HepG2 (cell line): ENCODE results near the gene GRIN3B. TPM values are rescaled to one million over a fixed set of nuclear protein-coding genes. Genes with fewer than 3 reads are reported as not detected.

ENCODE experiments used
- ATAC-seq: fragments of 200-7000 bp; cut with Tn5 transposase; 3 replicates; pipeline ENCODE4 v1.9.1; 2020; ENCODE audit warnings: mild to moderate bottlenecking, moderate library complexity
- BruUV-seq: library from RNA; stranded (reverse); fragments of 400-500 nt; replicated peaks from 2 replicates; lab custom pipeline; 2021; lab: Mats Ljungman, UMichigan
- CTCF ChIA-PET: fragments of 300-600 bp; formaldehyde crosslinking; extraction: SDS; loops from one replicate; lab custom pipeline; 2021; ENCODE audit warnings: low total read pairs, inconsistent platforms, low intra/inter-chr PET ratio; lab: Yijun Ruan, JAX
- POLR2A ChIA-PET: fragments of 350-600 bp; sonication (Branson Sonifier 250); formaldehyde crosslinking; loops from one replicate; lab custom pipeline; 2020; ENCODE audit warnings: antibody characterized with exemption, inconsistent platforms; lab: Yijun Ruan, JAX
- DNase-seq: peaks from one replicate; pipeline ENCODE4 v3.0.0-alpha.2; 2015; ENCODE audit warnings: low spot score
- FAIRE-seq: peaks from 3 replicates; lab custom pipeline; 2011; peaks lifted over from hg19 to GRCh38; lab: Jason Lieb, UNC
- H2AFZ ChIP-seq: one replicate; pipeline ENCODE4 v1.6.1; 2011; ENCODE audit warnings: low read length, inconsistent platforms
- H3K27ac ChIP-seq: fragments of 300-600 bp; 3 replicates; pipeline ENCODE4 v1.8.0; 2011; ENCODE audit warnings: mixed run types, mild to moderate bottlenecking, mixed read lengths, low read length, inconsistent platforms; ENCODE audit not compliant: insufficient read depth; ENCODE audit errors: extremely low read length
- H3K27me3 ChIP-seq, 2 experiments: fragments of 200-600 bp in 1 of 2; 2 replicates in 1 of 2; 3 replicates in 1 of 2; pipeline versions ENCODE4 v1.6.0 to v1.8.0; 2011; ENCODE audit warnings: low read length in 2 of 2, mild to moderate bottlenecking in 2 of 2, moderate library complexity in 2 of 2, inconsistent platforms in 1 of 2; ENCODE audit not compliant: insufficient read depth in 2 of 2, control insufficient read depth in 1 of 2
- H3K36me3 ChIP-seq, 2 experiments: fragments of 200-600 bp in 1 of 2; replicated peaks in 1 of 2; 2 replicates in 1 of 2; 3 replicates in 1 of 2; pipeline versions ENCODE4 v1.5.1 to v1.8.0; 2011; ENCODE audit warnings: low read length in 2 of 2, inconsistent platforms in 1 of 2; ENCODE audit not compliant: insufficient read depth in 2 of 2, control insufficient read depth in 1 of 2
- H3K4me1 ChIP-seq: 2 replicates; pipeline ENCODE4 v1.5.1; 2012; ENCODE audit warnings: low read length, inconsistent platforms; ENCODE audit not compliant: insufficient read depth
- H3K4me2 ChIP-seq: 2 replicates; pipeline ENCODE4 v1.6.0; 2011; ENCODE audit warnings: low read depth, low read length, inconsistent platforms
- H3K4me3 ChIP-seq, 3 experiments: fragments of 200-600 bp in 1 of 3; sonication (generic), shearing (Covaris generic) in 1 of 3; replicated peaks in 1 of 3; 2 replicates each; pipeline ENCODE4 v1.5.1; 2011 to 2016; ENCODE audit warnings: low read length in 3 of 3, inconsistent platforms in 2 of 3, low read depth in 2 of 3, mild to moderate bottlenecking in 2 of 3, control low read depth in 1 of 3, mixed read lengths in 1 of 3; ENCODE audit not compliant: insufficient read depth in 1 of 3
- H3K79me2 ChIP-seq: one replicate; pipeline ENCODE4 v1.6.1; 2011; ENCODE audit warnings: low read length, inconsistent platforms; ENCODE audit not compliant: insufficient read depth
- H3K9ac ChIP-seq: 2 replicates; pipeline ENCODE4 v1.6.0; 2011; ENCODE audit warnings: mild to moderate bottlenecking, low read depth, low read length, inconsistent platforms; ENCODE audit not compliant: insufficient read depth
- H3K9me3 ChIP-seq: 2 replicates; pipeline ENCODE4 v1.5.1; 2012; ENCODE audit warnings: mild to moderate bottlenecking, low read length
- H4K20me1 ChIP-seq: 2 replicates; pipeline ENCODE4 v1.6.0; 2011; ENCODE audit warnings: inconsistent platforms, mild to moderate bottlenecking, low read length, moderate library complexity; ENCODE audit not compliant: insufficient read depth
- ADNP ChIP-seq: sonication (generic); formaldehyde crosslinking; IDR thresholded peaks from 2 replicates; pipeline ENCODE4 v1.4.0; 2020; ENCODE audit warnings: missing genetic modification reagents
- ARID4A ChIP-seq: sonication (generic); formaldehyde crosslinking; IDR thresholded peaks from 2 replicates; pipeline ENCODE4 v1.5.0; 2020; ENCODE audit warnings: mild to moderate bottlenecking, missing genetic modification reagents, borderline replicate concordance
- CAMTA2 ChIP-seq: sonication (generic); formaldehyde crosslinking; IDR thresholded peaks from 2 replicates; pipeline ENCODE4 v1.4.0; 2020; ENCODE audit warnings: mild to moderate bottlenecking, missing genetic modification reagents, borderline replicate concordance
- HOXA5 ChIP-seq: sonication (generic); formaldehyde crosslinking; IDR thresholded peaks from 2 replicates; pipeline ENCODE4 v1.4.0; 2020; ENCODE audit warnings: missing genetic modification reagents
- KDM4B ChIP-seq: sonication (generic); formaldehyde crosslinking; IDR thresholded peaks from 2 replicates; pipeline ENCODE4 v1.4.0; 2020; ENCODE audit warnings: missing genetic modification reagents
- MED1 ChIP-seq: sonication (generic); formaldehyde crosslinking; IDR thresholded peaks from 2 replicates; pipeline ENCODE4 v1.4.0; 2020; ENCODE audit warnings: missing genetic modification reagents
- MLLT10 ChIP-seq: sonication (generic); formaldehyde crosslinking; IDR thresholded peaks from 2 replicates; pipeline ENCODE4 v1.4.0; 2020; ENCODE audit warnings: missing genetic modification reagents
- POLR2A ChIP-seq, 2 experiments: IDR thresholded peaks; 2 replicates each; pipeline ENCODE4 v1.6.1; 2011; ENCODE audit warnings: low read depth in 2 of 2, low read length in 2 of 2, mild to moderate bottlenecking in 1 of 2, moderate library complexity in 1 of 2; ENCODE audit not compliant: insufficient read depth in 1 of 2
- ZMYM3 ChIP-seq: sonication (generic); formaldehyde crosslinking; IDR thresholded peaks from 2 replicates; pipeline ENCODE4 v1.5.1; 2020; ENCODE audit warnings: mild to moderate bottlenecking, missing genetic modification reagents
- ZNF446 ChIP-seq: sonication (generic); formaldehyde crosslinking; IDR thresholded peaks from 2 replicates; pipeline ENCODE4 v1.5.0; 2020; ENCODE audit warnings: mild to moderate bottlenecking, missing genetic modification reagents
- ZNF572 ChIP-seq: sonication (generic); formaldehyde crosslinking; IDR thresholded peaks from 2 replicates; pipeline ENCODE4 v1.5.1; 2020; ENCODE audit warnings: mild to moderate bottlenecking, missing genetic modification reagents
- ZNF639 ChIP-seq: conservative IDR thresholded peaks from 2 replicates; pipeline ENCODE4 v1.6.1; 2018; ENCODE audit warnings: missing genetic modification reagents
- ZNF737 ChIP-seq: sonication (generic); formaldehyde crosslinking; IDR thresholded peaks from 2 replicates; pipeline ENCODE4 v1.5.0; 2020; ENCODE audit warnings: missing genetic modification reagents, mild to moderate bottlenecking, borderline replicate concordance
- ZNF777 ChIP-seq: sonication (generic); formaldehyde crosslinking; IDR thresholded peaks from 2 replicates; pipeline ENCODE4 v1.4.0; 2020; ENCODE audit warnings: missing genetic modification reagents
- WGBS: methylation state at CpG from one replicate; pipeline ENCODE4 v1.1.6; 2017; ENCODE audit warnings: low lambda C conversion rate; 5-methylcytosine and 5-hydroxymethylcytosine counted together
- in situ Hi-C: cut with HindIII; loops from 2 replicates; pipeline ENCODE4 v1.10.0; 2017; ENCODE audit warnings: low pct_unique_long_range_greater_than_20kb; ENCODE audit not compliant: extremely low pct_ligation_motif_present
- intact Hi-C: fragments of 100-400 bp; cut with micrococcal nuclease; formaldehyde crosslinking; loops from one replicate; pipeline ENCODE4 v1.10.0; 2022; ENCODE audit not compliant: unreplicated experiment
- polyA plus RNA-seq, 8 experiments: library from polyadenylated mRNA; depleted of rRNA in 3 of 8; stranded (reverse) in 7 of 8; unstranded in 1 of 8; fragments of >200 nt; fragmentation: Illumina TruSeq in 4 of 8; extraction: Trizol in 4 of 8; gene quantifications; 2 replicates each; pipeline versions ENCODE4 v1.2.1 to v1.2.3, GENCODE V29; 2011 to 2016; ENCODE audit warnings: low read depth in 4 of 8, missing spikeins in 1 of 8, mixed read lengths in 1 of 8; ENCODE audit not compliant: insufficient read depth in 1 of 8
- total RNA-seq, 5 experiments: library from RNA; depleted of rRNA; stranded (reverse); fragments of >200 nt; fragmentation: Illumina TruSeq; extraction: Trizol; gene quantifications; 2 replicates each; pipeline ENCODE4 v1.2.3, GENCODE V29; 2016; ENCODE audit warnings: low read depth in 1 of 5
- TF ChIP-seq, protein P1 (sequence below): sonication (generic); formaldehyde crosslinking; IDR thresholded peaks from 2 replicates; pipeline ENCODE4 v1.8.0; 2022; ENCODE audit warnings: mild to moderate bottlenecking, missing genetic modification reagents, borderline replicate concordance
- TF ChIP-seq, protein P2 (sequence below): sonication (generic); formaldehyde crosslinking; IDR thresholded peaks from 2 replicates; pipeline ENCODE4 v1.5.1; 2020; ENCODE audit warnings: missing genetic modification reagents, mild to moderate bottlenecking, borderline replicate concordance

Gene GRIN3B
- total and polyA plus RNA-seq, 2 of the 13 experiments (the other 11 are each of a cell fraction or from before 2014, with no cell fraction given), result 0.07 to 0.20 TPM

GRCh38 chr19:1046836-1047695 lies 46.8 kb downstream of the GRIN3B start:
- in situ Hi-C loops (no loop called here), intact Hi-C loops (no loop called here)
- POLR2A ChIA-PET, result interaction anchor here (2.6 kb wide), 1 partner anchor 20 kb away, joined by 18 read pairs; the partner anchor contains the start of gene CNN2
- BruUV-seq, result no TSS peak
- Histone ChIP-seq H3K27me3 (no peaks in the 10 kb centered on the region), H4K20me1 (no peaks in the 10 kb centered on the region), H3K4me3 (no peak overlapping the region), H3K36me3 (no peaks in the 10 kb centered on the region), H3K4me2 (no peak overlapping the region), H2AFZ (no peak overlapping the region), H3K79me2 (no peaks in the 10 kb centered on the region), H3K9ac (no peak overlapping the region), H3K27ac (peak overlapping the region; percentile 42), H3K4me1 (peaks cover 42% of the 10 kb centered on the region), H3K9me3 (no peaks in the 10 kb centered on the region)
- FAIRE-seq (no peak), ATAC-seq (no peak), DNase-seq (no peak)
- CTCF ChIA-PET, result no interaction called here
- 98% methylated on average over 39 of the region's 77 CpGs for WGBS
- peak; percentile 84 for TF ChIP-seq ADNP (CRISPR knock-in tag)
- TF ChIP-seq, protein P1, sequence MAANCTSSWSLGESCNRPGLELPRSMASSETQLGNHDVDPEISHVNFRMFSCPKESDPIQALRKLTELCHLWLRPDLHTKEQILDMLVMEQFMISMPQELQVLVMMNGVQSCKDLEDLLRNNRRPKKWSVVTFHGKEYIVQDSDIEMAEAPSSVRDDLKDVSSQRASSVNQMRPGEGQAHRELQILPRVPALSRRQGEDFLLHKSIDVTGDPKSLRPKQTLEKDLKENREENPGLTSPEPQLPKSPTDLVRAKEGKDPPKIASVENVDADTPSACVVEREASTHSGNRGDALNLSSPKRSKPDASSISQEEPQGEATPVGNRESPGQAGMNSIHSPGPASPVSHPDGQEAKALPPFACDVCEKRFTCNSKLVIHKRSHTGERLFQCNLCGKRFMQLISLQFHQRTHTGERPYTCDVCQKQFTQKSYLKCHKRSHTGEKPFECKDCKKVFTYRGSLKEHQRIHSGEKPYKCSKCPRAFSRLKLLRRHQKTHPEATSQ (CRISPR knock-in tag), result no peak
- no peak for TF ChIP-seq ZNF737 (CRISPR knock-in tag)
- TF ChIP-seq, protein P2, sequence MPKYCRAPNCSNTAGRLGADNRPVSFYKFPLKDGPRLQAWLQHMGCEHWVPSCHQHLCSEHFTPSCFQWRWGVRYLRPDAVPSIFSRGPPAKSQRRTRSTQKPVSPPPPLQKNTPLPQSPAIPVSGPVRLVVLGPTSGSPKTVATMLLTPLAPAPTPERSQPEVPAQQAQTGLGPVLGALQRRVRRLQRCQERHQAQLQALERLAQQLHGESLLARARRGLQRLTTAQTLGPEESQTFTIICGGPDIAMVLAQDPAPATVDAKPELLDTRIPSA (CRISPR knock-in tag), result no peak
- no peak for TF ChIP-seq HOXA5
- no peak for TF ChIP-seq ZNF446 (CRISPR knock-in tag)
- TF ChIP-seq ZMYM3 (CRISPR knock-in tag), result peak; percentile 91
- TF ChIP-seq KDM4B, result no peak
- TF ChIP-seq MLLT10, result no peak
- TF ChIP-seq POLR2A (IDR thresholded peaks at IDR 0.05; ENCODE audit: insufficient read depth in 1 of 2, low read depth in 2 of 2, low read length in 2 of 2), result no peak
- TF ChIP-seq ARID4A (CRISPR knock-in tag), result peak; percentile 31; the same call in 1 of the 2 replicates
- no peak for TF ChIP-seq ZNF572 (CRISPR knock-in tag)
- 0 out of 2 replicates have a peak, but pooled peaks have one; percentile 1 for TF ChIP-seq ZNF777 (CRISPR knock-in tag)
- TF ChIP-seq ZNF639, result no peak
- no peak for TF ChIP-seq CAMTA2 (CRISPR knock-in tag)
- TF ChIP-seq MED1 (CRISPR knock-in tag), result no peak
